CD4-positive, alpha-beta memory T cell (primary cell): Measurements from ENCODE around the gene IRF5. TPM values are rescaled to one million over a fixed set of nuclear protein-coding genes. Genes with fewer than 3 reads are reported as not detected.

ENCODE experiments used
- CTCF ChIA-PET: fragments of 350-600 bp; sonication (Branson Sonifier 250); formaldehyde crosslinking; loops from one replicate; lab custom pipeline; 2021; ENCODE audit warnings: inconsistent platforms; ENCODE audit not compliant: partially characterized antibody; lab: Charles Lee
- POLR2A ChIA-PET: fragments of 350-600 bp; sonication (Branson Sonifier 250); formaldehyde crosslinking; loops from one replicate; lab custom pipeline; 2021; ENCODE audit not compliant: partially characterized antibody; lab: Charles Lee
- DNase-seq, 5 donors: peaks; one replicate each; pipeline versions ENCODE4 v3.0.0 to v3.0.0-alpha.2; 2020 to 2022; ENCODE audit warnings: mixed read lengths in 1 of 5
- H3K27ac ChIP-seq: one replicate; pipeline ENCODE4 v1.7.0; 2013; ENCODE audit warnings: low read depth, low read length
- H3K27me3 ChIP-seq: 2 replicates; pipeline ENCODE4 v1.7.0; 2013; ENCODE audit warnings: mild to moderate bottlenecking, low read length, moderate library complexity; ENCODE audit not compliant: insufficient read depth
- H3K36me3 ChIP-seq: 2 replicates; pipeline ENCODE4 v1.7.0; 2013; ENCODE audit warnings: mild to moderate bottlenecking, low read length, moderate library complexity; ENCODE audit not compliant: insufficient read depth
- H3K4me1 ChIP-seq: 2 replicates; pipeline ENCODE4 v1.7.0; 2013; ENCODE audit warnings: mild to moderate bottlenecking, low read length, moderate library complexity; ENCODE audit not compliant: insufficient read depth
- H3K4me3 ChIP-seq, 2 donors: one replicate each; pipeline ENCODE4 v1.7.0; 2013; ENCODE audit warnings: low read length in 2 of 2, mild to moderate bottlenecking in 1 of 2
- H3K9me3 ChIP-seq, 2 donors: one replicate each; pipeline ENCODE4 v1.7.0; 2013; ENCODE audit warnings: low read length in 2 of 2, control low read depth in 1 of 2; ENCODE audit not compliant: control insufficient read depth in 1 of 2
- H3K27ac Mint-ChIP-seq, 7 donors: one replicate each; pipeline ENCODE4 v1.8.0; 2020 to 2021; ENCODE audit warnings: mixed read lengths in 7 of 7, mild to moderate bottlenecking in 6 of 7, inconsistent platforms in 3 of 7, moderate library complexity in 3 of 7
- H3K27me3 Mint-ChIP-seq, 2 donors: one replicate each; pipeline ENCODE4 v1.8.0; 2020 to 2021; ENCODE audit warnings: mixed read lengths in 2 of 2
- H3K36me3 Mint-ChIP-seq, 2 donors: one replicate each; pipeline ENCODE4 v1.8.0; 2020 to 2021; ENCODE audit warnings: mixed read lengths in 2 of 2, inconsistent platforms in 1 of 2, mild to moderate bottlenecking in 1 of 2
- H3K4me1 Mint-ChIP-seq, 4 donors: one replicate each; pipeline ENCODE4 v1.8.0; 2020 to 2021; ENCODE audit warnings: mixed read lengths in 4 of 4, mild to moderate bottlenecking in 1 of 4
- H3K4me3 Mint-ChIP-seq, 8 donors: one replicate each; pipeline ENCODE4 v1.8.0; 2020 to 2021; ENCODE audit warnings: mixed read lengths in 8 of 8, mild to moderate bottlenecking in 7 of 8, moderate library complexity in 6 of 8, inconsistent platforms in 3 of 8
- H3K9me3 Mint-ChIP-seq, 8 donors: one replicate each; pipeline ENCODE4 v1.8.0; 2020 to 2021; ENCODE audit warnings: mixed read lengths in 8 of 8, mild to moderate bottlenecking in 5 of 8, inconsistent platforms in 3 of 8, moderate library complexity in 1 of 8
- intact Hi-C: fragments of 100-400 bp; cut with micrococcal nuclease; formaldehyde crosslinking; loops from one replicate; pipeline ENCODE4 v1.15.1; 2023
- polyA plus RNA-seq, 2 donors: library from polyadenylated mRNA; unstranded; fragments of 300-500 nt; fragmentation: Illumina TruSeq; gene quantifications; one replicate each; pipeline ENCODE4 v1.2.3, GENCODE V29; 2021
- total RNA-seq, 2 experiments: library from RNA; stranded (reverse); gene quantifications; one replicate each; pipeline ENCODE4 v1.2.3, GENCODE V29; 2021

Gene IRF5
- total and polyA plus RNA-seq, 4 experiments from 2014 or later = 7.2 to 27.8 (median 11.8) TPM

DNA sequence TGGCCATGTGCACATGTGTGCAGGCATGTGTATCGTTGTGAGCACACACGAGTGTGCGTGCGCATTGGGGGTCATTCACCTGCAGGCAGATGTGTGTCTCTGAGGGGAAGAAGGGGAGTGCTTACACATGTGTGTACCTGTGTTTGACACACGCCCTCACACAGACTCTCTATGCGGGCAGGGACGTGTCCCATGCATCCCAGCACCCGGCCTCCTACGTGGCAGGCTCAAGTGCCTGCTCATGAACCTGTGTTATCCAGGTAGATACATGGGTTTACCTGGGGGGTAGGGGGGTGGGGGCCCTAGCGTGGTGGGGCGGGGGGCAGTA, 45.8 kb upstream of the IRF5 start:
- H3K4me1 Mint-ChIP-seq = peaks cover 0 to 2% (median 0%) of the 10 kb centered on the region in 4 donors
- H3K9me3 Mint-ChIP-seq = no peaks in the 10 kb centered on the region
- ChIA-PET POLR2A (no interaction called here), CTCF (no interaction called here)
- Histone ChIP-seq H3K4me3 (no peak overlapping the region), H3K27ac (no peak overlapping the region), H3K36me3 (no peaks in the 10 kb centered on the region), H3K4me1 (no peaks in the 10 kb centered on the region), H3K9me3 (no peaks in the 10 kb centered on the region), H3K27me3 (no peaks in the 10 kb centered on the region)
- no peak for DNase-seq
- H3K27me3 Mint-ChIP-seq = peaks cover 8% of the 10 kb centered on the region in 2 donors
- H3K27ac Mint-ChIP-seq = no peak overlapping the region
- peak overlapping the region in 4 of 8 donors; percentile 17 to 33 (median 29) for H3K4me3 Mint-ChIP-seq
- intact Hi-C loops = no loop called here
- no peaks in the 10 kb centered on the region for H3K36me3 Mint-ChIP-seq

- Mint-ChIP-seq H3K27ac (no peak overlapping the region), H3K27me3 (peaks cover 8 to 10% of the 10 kb centered on the region in 2 donors), H3K4me3 (no peak overlapping the region), H3K36me3 (no peaks in the 10 kb centered on the region), H3K4me1 (peaks cover 0 to 2% (median 0%) of the 10 kb centered on the region in 4 donors), H3K9me3 (no peaks in the 10 kb centered on the region)
- intact Hi-C loops = no loop called here
- Histone ChIP-seq H3K4me1 (no peaks in the 10 kb centered on the region), H3K27me3 (no peaks in the 10 kb centered on the region), H3K9me3 (no peaks in the 10 kb centered on the region), H3K27ac (no peak overlapping the region), H3K36me3 (no peaks in the 10 kb centered on the region), H3K4me3 (no peak overlapping the region)
- POLR2A ChIA-PET = no interaction called here
- CTCF ChIA-PET = no interaction called here
- no peak for DNase-seq
Observed at GRCh38 chr7:128892521-128893250, 45.0 kb upstream of the IRF5 start.

GRCh38 chr7:128893251-128894100, 44.3 kb upstream of the IRF5 start:
- Mint-ChIP-seq H3K4me3 (no peak overlapping the region), H3K27me3 (peaks cover 8 to 10% of the 10 kb centered on the region in 2 donors)
- POLR2A ChIA-PET = no interaction called here

GRCh38 chr7:128894101-128894440, 43.7 kb upstream of the IRF5 start:
- H3K4me3 ChIP-seq = no peak overlapping the region
- POLR2A ChIA-PET = no interaction called here
- no peaks in the 10 kb centered on the region for H3K27me3 ChIP-seq
- CTCF ChIA-PET = no interaction called here
- Mint-ChIP-seq H3K36me3 (peaks cover 0 to 4% of the 10 kb centered on the region in 2 donors), H3K27me3 (peaks cover 8 to 10% of the 10 kb centered on the region in 2 donors), H3K27ac (no peak overlapping the region), H3K9me3 (peaks cover 0 to 5% (median 0%) of the 10 kb centered on the region in 8 donors), H3K4me1 (peaks cover 0 to 2% (median 0%) of the 10 kb centered on the region in 4 donors), H3K4me3 (no peak overlapping the region)
- intact Hi-C loops = no loop called here
- no peaks in the 10 kb centered on the region for H3K9me3 ChIP-seq
- no peaks in the 10 kb centered on the region for H3K4me1 ChIP-seq
- no peak for DNase-seq
- no peaks in the 10 kb centered on the region for H3K36me3 ChIP-seq
- H3K27ac ChIP-seq = no peak overlapping the region

More at GRCh38 chr7:128893251-128894100, 44.3 kb upstream of the IRF5 start:
- no peaks in the 10 kb centered on the region for H3K4me1 ChIP-seq
- Mint-ChIP-seq H3K4me1 (peaks cover 0 to 2% (median 0%) of the 10 kb centered on the region in 4 donors), H3K9me3 (peaks cover 0 to 2% (median 0%) of the 10 kb centered on the region in 8 donors), H3K27ac (no peak overlapping the region), H3K36me3 (peaks cover 0 to 3% of the 10 kb centered on the region in 2 donors)
- H3K9me3 ChIP-seq = no peaks in the 10 kb centered on the region
- no peaks in the 10 kb centered on the region for H3K27me3 ChIP-seq
- CTCF ChIA-PET = no interaction called here
- intact Hi-C loops = no loop called here
- no peak for DNase-seq
- no peaks in the 10 kb centered on the region for H3K36me3 ChIP-seq
- H3K4me3 ChIP-seq = no peak overlapping the region
- H3K27ac ChIP-seq = no peak overlapping the region

DNA sequence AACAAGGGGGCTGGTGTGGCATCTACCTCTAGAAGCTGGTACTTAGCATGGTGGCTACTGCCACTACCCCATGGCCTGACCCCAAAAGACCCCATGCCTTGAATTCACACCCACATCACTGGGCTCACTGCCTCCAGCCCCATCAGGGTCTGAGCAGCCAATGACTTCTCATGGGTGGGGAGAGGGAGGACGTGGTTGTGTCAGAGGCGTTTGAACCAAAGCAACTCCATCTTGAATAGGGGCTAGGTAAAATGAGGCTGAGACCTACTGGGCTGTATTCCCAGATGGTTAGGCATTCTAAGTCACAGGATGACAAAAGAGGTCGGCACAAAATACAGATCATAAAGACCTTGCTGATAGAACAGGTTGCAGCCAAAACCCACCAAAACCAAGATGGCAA, 42.4 kb upstream of the IRF5 start:
- Histone ChIP-seq H3K4me3 (no peak overlapping the region), H3K9me3 (no peaks in the 10 kb centered on the region), H3K27me3 (no peaks in the 10 kb centered on the region), H3K36me3 (no peaks in the 10 kb centered on the region), H3K27ac (no peak overlapping the region), H3K4me1 (no peaks in the 10 kb centered on the region)
- Mint-ChIP-seq H3K4me1 (peaks cover 0 to 2% (median 0%) of the 10 kb centered on the region in 4 donors), H3K4me3 (no peak overlapping the region), H3K36me3 (peaks cover 0 to 4% of the 10 kb centered on the region in 2 donors), H3K27ac (no peak overlapping the region), H3K9me3 (peaks cover 0 to 5% (median 0%) of the 10 kb centered on the region in 8 donors), H3K27me3 (peaks cover 4 to 5% of the 10 kb centered on the region in 2 donors)
- no peak for DNase-seq
- intact Hi-C loops = no loop called here
- POLR2A ChIA-PET = no interaction called here
- CTCF ChIA-PET = interaction anchor here (0.9 kb wide), 1 partner anchor 12 kb away, joined by 3 read pairs; no protein-coding TSS in a partner anchor

GRCh38 chr7:128899392-128899791, 38.3 kb upstream of the IRF5 start:
- Histone ChIP-seq H3K4me3 (no peak overlapping the region), H3K4me1 (no peaks in the 10 kb centered on the region), H3K9me3 (no peaks in the 10 kb centered on the region), H3K27me3 (no peaks in the 10 kb centered on the region), H3K27ac (no peak overlapping the region), H3K36me3 (no peaks in the 10 kb centered on the region)
- Mint-ChIP-seq H3K9me3 (peaks cover 0 to 5% (median 0%) of the 10 kb centered on the region in 8 donors), H3K4me1 (no peaks in the 10 kb centered on the region), H3K27ac (no peak overlapping the region), H3K4me3 (no peak overlapping the region), H3K27me3 (peaks cover 2 to 3% of the 10 kb centered on the region in 2 donors), H3K36me3 (peaks cover 0 to 4% of the 10 kb centered on the region in 2 donors)
- ChIA-PET CTCF (interaction anchor here (5.9 kb wide), 1 partner anchor 193 kb away, joined by 41 read pairs; no protein-coding TSS in a partner anchor), POLR2A (no interaction called here)
- intact Hi-C loops = no loop called here
- no peak for DNase-seq

DNA sequence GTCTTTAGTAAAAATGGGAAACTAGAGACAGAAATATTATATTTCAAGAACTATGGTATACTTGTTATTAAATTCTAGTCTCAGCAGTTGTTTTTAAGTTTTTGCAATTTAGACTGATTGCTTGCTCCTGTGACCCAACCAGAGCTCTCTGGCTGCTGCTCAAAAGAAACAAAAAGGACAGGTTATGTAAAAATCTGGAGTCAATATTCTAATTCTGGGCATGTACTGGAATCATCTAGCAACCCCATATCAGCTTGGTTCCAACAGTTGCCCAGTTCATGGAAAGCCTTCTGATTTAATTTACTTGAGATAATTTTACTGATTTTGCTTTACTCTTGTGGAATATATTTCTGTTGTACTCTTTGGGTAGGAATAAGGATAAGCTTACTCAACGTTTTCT, 37.5 kb upstream of the IRF5 start:
- H3K36me3 Mint-ChIP-seq = peaks cover 0 to 4% of the 10 kb centered on the region in 2 donors
- H3K4me3 ChIP-seq = no peak overlapping the region
- intact Hi-C loops = loop anchor here (10.0 kb wide), 1 partner anchor 575 kb away; no protein-coding TSS in a partner anchor
- CTCF ChIA-PET = interaction anchor here (1.0 to 5.9 kb wide), 4 partner anchors 17 to 192 kb away, joined by 3 to 41 read pairs (median 4); no protein-coding TSS in a partner anchor
- no peaks in the 10 kb centered on the region for H3K9me3 ChIP-seq
- POLR2A ChIA-PET = no interaction called here
- no peak overlapping the region for H3K27ac Mint-ChIP-seq
- H3K27me3 ChIP-seq = no peaks in the 10 kb centered on the region
- H3K9me3 Mint-ChIP-seq = peaks cover 0 to 5% (median 0%) of the 10 kb centered on the region in 8 donors
- no peaks in the 10 kb centered on the region for H3K4me1 ChIP-seq
- H3K4me1 Mint-ChIP-seq = peaks cover 0 to 3% (median 0%) of the 10 kb centered on the region in 4 donors
- H3K36me3 ChIP-seq = no peaks in the 10 kb centered on the region
- peaks cover 3 to 7% of the 10 kb centered on the region in 2 donors for H3K27me3 Mint-ChIP-seq
- DNase-seq = no peak
- no peak overlapping the region for H3K27ac ChIP-seq
- no peak overlapping the region for H3K4me3 Mint-ChIP-seq
